GM12892 (cell line): ENCODE results near the gene FLNB.

Experiments used
- POLR2AphosphoS5 ChIP-seq: IDR thresholded peaks from 2 replicates; pipeline ENCODE4 v1.6.1; 2011; ENCODE audit warnings: low read depth, low read length, control low read depth
- TAF1 ChIP-seq: IDR thresholded peaks from 2 replicates; pipeline ENCODE4 v1.6.1; 2011; ENCODE audit warnings: low read depth, mild to moderate bottlenecking, control low read depth, low read length, borderline replicate concordance

DNA sequence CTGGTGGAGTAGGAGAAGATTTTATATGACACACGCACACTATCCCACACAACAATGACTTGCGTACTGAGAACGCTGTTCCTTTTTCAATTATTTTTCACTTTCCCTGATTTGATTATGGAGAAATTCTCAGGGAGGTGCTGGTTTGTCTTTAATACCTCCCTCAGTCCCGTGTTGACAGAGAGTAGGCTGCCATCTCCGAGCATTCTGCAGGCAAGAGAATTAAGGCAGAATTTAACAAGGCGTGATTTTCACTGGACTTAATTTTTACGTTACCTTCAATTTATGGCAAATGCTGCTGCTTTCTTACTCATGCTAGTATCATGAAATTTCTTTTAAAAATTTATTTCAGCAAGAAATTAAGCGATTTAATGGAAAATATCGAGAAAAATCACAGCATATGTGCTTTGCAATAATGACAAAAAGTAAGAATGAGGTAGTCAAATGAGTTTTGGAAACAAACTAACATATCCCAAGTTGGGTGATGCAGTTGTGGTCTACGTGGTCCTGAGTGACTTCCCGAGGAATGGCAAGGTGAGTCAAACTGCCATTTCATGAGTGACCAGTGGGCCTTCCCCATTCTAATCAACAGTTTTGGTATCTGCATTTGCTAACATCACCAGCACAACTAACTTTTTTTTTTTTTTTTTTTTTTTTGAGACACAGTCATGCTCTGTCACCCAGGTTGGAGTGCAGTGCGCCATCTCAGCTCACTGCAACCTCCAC lies 185.6 kb downstream of the FLNB start:
- no peak for TF ChIP-seq POLR2AphosphoS5
- no peak for TF ChIP-seq TAF1
